Measurements from ENCODE around the gene SNX32.

SNX32 gene

GRCh38 chr11:65859095-65859811 lies 25.5 kb downstream of the SNX32 start:
- Histone ChIP-seq H3K4me2 (ENCODE audit: low read length) (peak overlapping the region; percentile 94), H3K27ac (ENCODE audit: low read length) (peak overlapping the region; percentile 92), H3K9ac (ENCODE audit: low read length) (peak overlapping the region; percentile 97), H4K20me1 (ENCODE audit: insufficient read depth, low read length) (peaks cover 32% of the 10 kb centered on the region), H3K27me3 (ENCODE audit: low read depth, low read length) (no peaks in the 10 kb centered on the region), H3K4me3 (ENCODE audit: low read length) (peak overlapping the region; percentile 85), H3K79me2 (ENCODE audit: low read length) (peaks cover 58% of the 10 kb centered on the region), H3K36me3 (replicated peaks; ENCODE audit: low read depth, low read length) (peaks cover 57% of the 10 kb centered on the region), H3K4me1 (ENCODE audit: low read length) (peaks cover 20% of the 10 kb centered on the region), H3K9me3 (ENCODE audit: insufficient read depth, low read length) (no peaks in the 10 kb centered on the region), H2AFZ (ENCODE audit: low read depth, low read length) (peak overlapping the region; percentile 52)
- TF ChIP-seq EZH2phosphoT487 (IDR thresholded peaks at IDR 0.05; ENCODE audit: low read depth): no peak
- TF ChIP-seq CTCF (IDR thresholded peaks at IDR 0.05; ENCODE audit: low read depth, low read length): peak; percentile 21; the same call in 1 of the 2 replicates

GRCh38 chr11:65859812-65860277 lies 26.1 kb downstream of the SNX32 start:
- Histone ChIP-seq H3K4me1 (ENCODE audit: low read length) (peaks cover 20% of the 10 kb centered on the region), H2AFZ (ENCODE audit: low read depth, low read length) (no peak overlapping the region), H3K4me2 (ENCODE audit: low read length) (peak overlapping the region; percentile 92), H3K27me3 (ENCODE audit: low read depth, low read length) (no peaks in the 10 kb centered on the region), H3K4me3 (ENCODE audit: low read length) (peak overlapping the region; percentile 85), H3K79me2 (ENCODE audit: low read length) (peaks cover 53% of the 10 kb centered on the region), H3K9me3 (ENCODE audit: insufficient read depth, low read length) (no peaks in the 10 kb centered on the region), H4K20me1 (ENCODE audit: insufficient read depth, low read length) (peaks cover 26% of the 10 kb centered on the region), H3K36me3 (replicated peaks; ENCODE audit: low read depth, low read length) (peaks cover 57% of the 10 kb centered on the region), H3K9ac (ENCODE audit: low read length) (peak overlapping the region; percentile 97), H3K27ac (ENCODE audit: low read length) (peak overlapping the region; percentile 92)
- no peak for TF ChIP-seq EZH2phosphoT487 (IDR thresholded peaks at IDR 0.05; ENCODE audit: low read depth)
- TF ChIP-seq CTCF (IDR thresholded peaks at IDR 0.05; ENCODE audit: low read depth, low read length): no peak

- peaks cover 20% of the 10 kb centered on the region for H3K4me1 ChIP-seq (ENCODE audit: low read length)
- H3K36me3 ChIP-seq (replicated peaks; ENCODE audit: low read depth, low read length): peaks cover 58% of the 10 kb centered on the region
- H3K9me3 ChIP-seq (ENCODE audit: insufficient read depth, low read length): no peaks in the 10 kb centered on the region
- peaks cover 46% of the 10 kb centered on the region for H3K79me2 ChIP-seq (ENCODE audit: low read length)
- H2AFZ ChIP-seq (ENCODE audit: low read depth, low read length): peak within 1 kb of the TSS; percentile 52; the same call in 1 of the 2 replicates
- H3K4me2 ChIP-seq (ENCODE audit: low read length): peak within 1 kb of the TSS; percentile 94
- no peaks in the 10 kb centered on the region for H3K27me3 ChIP-seq (ENCODE audit: low read depth, low read length)
- H3K9ac ChIP-seq (ENCODE audit: low read length): peak within 1 kb of the TSS; percentile 97
- TF ChIP-seq CTCF (IDR thresholded peaks at IDR 0.05; ENCODE audit: low read depth, low read length): peak; percentile 93
- TF ChIP-seq EZH2phosphoT487 (IDR thresholded peaks at IDR 0.05; ENCODE audit: low read depth): no peak
- H3K4me3 ChIP-seq (ENCODE audit: low read length): peak within 1 kb of the TSS; percentile 85
- peak within 1 kb of the TSS; percentile 92 for H3K27ac ChIP-seq (ENCODE audit: low read length)
- peaks cover 19% of the 10 kb centered on the region for H4K20me1 ChIP-seq (ENCODE audit: insufficient read depth, low read length)
Measured at GRCh38 chr11:65860278-65861164, 26.8 kb downstream of the SNX32 start, which contains the start of gene MUS81. TSS of gene MUS81 (plus strand) at chr11:65860433. CDS start at chr11:65860754, 321 bp downstream.

- H3K79me2 ChIP-seq (ENCODE audit: low read length): peaks cover 40% of the 10 kb centered on the region
- peak overlapping the region; percentile 85 for H3K4me3 ChIP-seq (ENCODE audit: low read length)
- H3K9me3 ChIP-seq (ENCODE audit: insufficient read depth, low read length): no peaks in the 10 kb centered on the region
- H3K4me2 ChIP-seq (ENCODE audit: low read length): peak overlapping the region; percentile 92
- H3K27ac ChIP-seq (ENCODE audit: low read length): peak overlapping the region; percentile 92
- H3K9ac ChIP-seq (ENCODE audit: low read length): peak overlapping the region; percentile 97
- H3K4me1 ChIP-seq (ENCODE audit: low read length): peaks cover 18% of the 10 kb centered on the region
- no peaks in the 10 kb centered on the region for H3K27me3 ChIP-seq (ENCODE audit: low read depth, low read length)
- H2AFZ ChIP-seq (ENCODE audit: low read depth, low read length): no peak overlapping the region
- H3K36me3 ChIP-seq (replicated peaks; ENCODE audit: low read depth, low read length): peaks cover 58% of the 10 kb centered on the region
- H4K20me1 ChIP-seq (ENCODE audit: insufficient read depth, low read length): peaks cover 13% of the 10 kb centered on the region
- TF ChIP-seq CTCF (IDR thresholded peaks at IDR 0.05; ENCODE audit: low read depth, low read length): no peak
- no peak for TF ChIP-seq EZH2phosphoT487 (IDR thresholded peaks at IDR 0.05; ENCODE audit: low read depth)
Measured at GRCh38 chr11:65861165-65861505, 27.4 kb downstream of the SNX32 start.

Measured in OCI-LY3 (cell line).